K562 (cell line): ENCODE measurements around the gene SLC2A4. TPM values are rescaled to one million over a fixed set of nuclear protein-coding genes. Genes with fewer than 3 reads are reported as not detected.

Source experiments
- ARID2 ChIP-seq: fragments of 450-650 bp; IDR thresholded peaks from 2 replicates; pipeline ENCODE4 v1.6.1; 2017; ENCODE audit warnings: antibody characterized with exemption, mild to moderate bottlenecking
- BRCA1 ChIP-seq, 2 experiments: fragments of 450-650 bp in 1 of 2; sonication (generic) in 1 of 2; formaldehyde crosslinking in 1 of 2; IDR thresholded peaks; 2 replicates each; pipeline versions ENCODE4 v1.5.0 to v1.6.1; 2017 to 2020; ENCODE audit warnings: mild to moderate bottlenecking in 1 of 2, missing genetic modification reagents in 1 of 2
- CC2D1A ChIP-seq: fragments of 450-650 bp; IDR thresholded peaks from 2 replicates; pipeline ENCODE4 v1.6.1; 2017; ENCODE audit warnings: mild to moderate bottlenecking
- CHD2 ChIP-seq: IDR thresholded peaks from 2 replicates; pipeline ENCODE4 v1.6.1; 2011; ENCODE audit warnings: low read depth, low read length
- CXXC5 ChIP-seq: fragments of 250-450 bp; sonication (Bioruptor Pico); IDR thresholded peaks from 2 replicates; pipeline ENCODE4 v1.8.0; 2022; ENCODE audit warnings: inconsistent platforms, mild to moderate bottlenecking, moderate library complexity
- ETS1 ChIP-seq: conservative IDR thresholded peaks from 2 replicates; pipeline ENCODE4 v1.6.1; 2011; ENCODE audit warnings: low read depth, mild to moderate bottlenecking, low read length; ENCODE audit not compliant: control insufficient read depth
- ETV5 ChIP-seq: sonication (generic); formaldehyde crosslinking; IDR thresholded peaks from 2 replicates; pipeline ENCODE4 v1.4.0; 2020; ENCODE audit warnings: low read depth, mild to moderate bottlenecking, missing genetic modification reagents
- FOXM1 ChIP-seq, 2 experiments: fragments of 450-650 bp in 1 of 2; sonication (generic) in 1 of 2; formaldehyde crosslinking in 1 of 2; IDR thresholded peaks; 2 replicates each; pipeline versions ENCODE4 v1.6.1 to v1.9.0; 2017 to 2022; ENCODE audit warnings: low read depth in 2 of 2, mild to moderate bottlenecking in 2 of 2, missing genetic modification reagents in 1 of 2, moderate library complexity in 1 of 2
- JUND ChIP-seq, 2 experiments: IDR thresholded peaks; 2 replicates in 1 of 2; 3 replicates in 1 of 2; pipeline ENCODE4 v1.6.1; 2011; ENCODE audit warnings: borderline replicate concordance in 2 of 2, low read depth in 2 of 2, low read length in 2 of 2, improper control_type of control experiment in 1 of 2, missing biosample characterization in 1 of 2, missing genetic modification characterization in 1 of 2, missing genetic modification reagents in 1 of 2
- KDM2B ChIP-seq: fragments of 250-450 bp; sonication (Bioruptor Pico); IDR thresholded peaks from 2 replicates; pipeline ENCODE4 v1.8.0; 2021; ENCODE audit warnings: mild to moderate bottlenecking, moderate library complexity
- L3MBTL2 ChIP-seq: fragments of 450-650 bp; IDR thresholded peaks from 2 replicates; pipeline ENCODE4 v1.6.1; 2016; ENCODE audit warnings: mild to moderate bottlenecking, moderate library complexity
- MLX ChIP-seq, 2 experiments: fragments of 450-650 bp in 1 of 2; sonication (generic) in 1 of 2; formaldehyde crosslinking; conservative IDR thresholded peaks; 2 replicates each; pipeline versions ENCODE4 v1.4.0 to v1.8.1; 2020 to 2022; ENCODE audit warnings: mild to moderate bottlenecking in 1 of 2, missing genetic modification reagents in 1 of 2
- MTA3 ChIP-seq: fragments of 450-650 bp; formaldehyde crosslinking; IDR thresholded peaks from 2 replicates; pipeline ENCODE4 v1.6.1; 2017; ENCODE audit warnings: mild to moderate bottlenecking, borderline replicate concordance
- NR2C1 ChIP-seq, 2 experiments: fragments of 450-650 bp; IDR thresholded peaks; 2 replicates each; pipeline ENCODE4 v1.6.1; 2017; ENCODE audit warnings: mild to moderate bottlenecking in 2 of 2, antibody characterized with exemption in 1 of 2, inconsistent platforms in 1 of 2, missing compliant biosample characterization in 1 of 2, missing genetic modification characterization in 1 of 2
- PHB ChIP-seq: fragments of 250-450 bp; sonication (Bioruptor Pico); IDR thresholded peaks from 2 replicates; pipeline ENCODE4 v1.5.0; 2021
- POLR2G ChIP-seq: fragments of 200-400 bp; formaldehyde crosslinking; IDR thresholded peaks from 2 replicates; pipeline ENCODE4 v1.6.1; 2017; ENCODE audit warnings: low read depth, mild to moderate bottlenecking, antibody characterized with exemption, low read length, moderate library complexity
- RNF2 ChIP-seq: sonication (generic); IDR thresholded peaks from 2 replicates; pipeline ENCODE4 v1.6.1; 2016
- SMAD4 ChIP-seq: fragments of 250-450 bp; sonication (Bioruptor Pico); conservative IDR thresholded peaks from 2 replicates; pipeline ENCODE4 v1.8.0; 2021; ENCODE audit warnings: inconsistent platforms, mild to moderate bottlenecking, moderate library complexity
- TCF7 ChIP-seq: sonication (generic); IDR thresholded peaks from 2 replicates; pipeline ENCODE4 v1.6.1; 2016; ENCODE audit warnings: antibody characterized with exemption, borderline replicate concordance
- ZNF263 ChIP-seq: sonication (generic); formaldehyde crosslinking; IDR thresholded peaks from 2 replicates; pipeline ENCODE4 v1.8.0; 2022; ENCODE audit warnings: mild to moderate bottlenecking, missing genetic modification reagents, borderline replicate concordance
- ZNF431 ChIP-seq: sonication (generic); formaldehyde crosslinking; IDR thresholded peaks from 2 replicates; pipeline ENCODE4 v1.8.0; 2022; ENCODE audit warnings: mild to moderate bottlenecking, missing genetic modification reagents
- ZNF444 ChIP-seq: fragments of 250-450 bp; sonication (Bioruptor Pico); IDR thresholded peaks from 2 replicates; pipeline ENCODE4 v1.4.0; 2020; ENCODE audit warnings: mild to moderate bottlenecking, moderate library complexity
- ZNF511 ChIP-seq: sonication (generic); formaldehyde crosslinking; IDR thresholded peaks from 2 replicates; pipeline ENCODE4 v1.8.0; 2022; ENCODE audit warnings: mild to moderate bottlenecking, missing genetic modification reagents
- ZNF695 ChIP-seq: fragments of 450-650 bp; formaldehyde crosslinking; IDR thresholded peaks from 2 replicates; pipeline ENCODE4 v1.4.0; 2020; ENCODE audit warnings: mild to moderate bottlenecking, moderate library complexity
- ZNF79 ChIP-seq: fragments of 250-450 bp; sonication (Bioruptor Pico); IDR thresholded peaks from 2 replicates; pipeline ENCODE4 v1.4.0; 2020; ENCODE audit warnings: low read depth, mild to moderate bottlenecking, moderate library complexity
- polyA plus RNA-seq, 8 experiments: library from polyadenylated mRNA; depleted of rRNA in 4 of 8; stranded (reverse) in 5 of 8; unstranded in 3 of 8; fragments of >200 nt; fragmentation: Nextera tagmentation in 2 of 8; fragmentation: Illumina TruSeq in 1 of 8; extraction: Ambion mirVana in 2 of 8; extraction: Trizol in 1 of 8; gene quantifications; 2 replicates each; pipeline versions ENCODE4 v1.2.1 to v1.2.3, GENCODE V29; 2011 to 2014; ENCODE audit warnings: inconsistent platforms in 1 of 8, missing spikeins in 1 of 8
- total RNA-seq, 7 experiments: library from RNA; depleted of rRNA in 6 of 7; stranded (reverse); fragments of >200 nt in 6 of 7; fragmentation: Illumina TruSeq in 2 of 7; extraction: Trizol in 2 of 7; gene quantifications; 2 replicates each; pipeline versions ENCODE4 v1.2.1 to v1.2.3, GENCODE V29; 2011 to 2021; ENCODE audit warnings: low replicate concordance in 1 of 7

SLC2A4 gene
- total and polyA plus RNA-seq, 9 of the 15 experiments (the other 6 are each of a cell fraction or from before 2014, with no cell fraction given), result 0.74 to 3.5 (median 1.6) TPM

- TF ChIP-seq FOXM1 (IDR thresholded peaks at IDR 0.05; ENCODE audit: low read depth) (no peak), FOXM1 (CRISPR knock-in tag; IDR thresholded peaks at IDR 0.05; ENCODE audit: low read depth) (0 out of 2 replicates have a peak, but pooled peaks have one; percentile 40), MLX (CRISPR knock-in tag; conservative IDR thresholded peaks at IDR 0.05) (no peak), L3MBTL2 (peak; percentile 74), ETV5 (CRISPR knock-in tag) (0 out of 2 replicates have a peak, but pooled peaks have one; percentile 39), BRCA1 (IDR thresholded peaks at IDR 0.05) (no peak), BRCA1 (CRISPR knock-in tag; IDR thresholded peaks at IDR 0.05) (no peak), ZNF263 (CRISPR knock-in tag) (peak; percentile 44; the same call in 1 of the 2 replicates), JUND (IDR thresholded peaks at IDR 0.05; ENCODE audit: borderline replicate concordance, low read depth, low read length) (0 out of 2 replicates have a peak, but pooled peaks have one; percentile 31), JUND (tag; IDR thresholded peaks at IDR 0.05; ENCODE audit: borderline replicate concordance, low read depth, low read length) (no peak; the same call in 2 of the 3 replicates), ARID2 (peak; percentile 81), RNF2 (peak; percentile 58; the same call in 1 of the 2 replicates), PHB (no peak), KDM2B (CRISPR knock-in tag) (no peak), CC2D1A (peak; percentile 68), MTA3 (0 out of 2 replicates have a peak, but pooled peaks have one; percentile 46), ETS1 (peak; percentile 49; the same call in 1 of the 2 replicates), CHD2 (no peak), ZNF444 (CRISPR knock-in tag) (no peak), ZNF511 (CRISPR knock-in tag) (peak; percentile 86), ZNF431 (CRISPR knock-in tag) (peak; percentile 83), NR2C1 (IDR thresholded peaks at IDR 0.05) (peak; percentile 35; the same call in 1 of the 2 replicates), NR2C1 (tag; IDR thresholded peaks at IDR 0.05) (no peak), CXXC5 (CRISPR knock-in tag) (peak; percentile 43; the same call in 1 of the 2 replicates), TCF7 (no peak), ZNF79 (CRISPR knock-in tag) (no peak), SMAD4 (CRISPR knock-in tag) (peak; percentile 56; the same call in 1 of the 2 replicates), ZNF695 (no peak), POLR2G (peak; percentile 77)
Observed at GRCh38 chr17:7280519-7281073, 922 bp upstream of the SLC2A4 start (continued).
